ENCODE data around the gene BBS1.

BBS1 gene

GRCh38 chr11:66548041-66548440, 37.6 kb downstream of the BBS1 start:
- no peak overlapping the region for H3K4me3 ChIP-seq (ENCODE audit: control insufficient read depth, low read depth, low read length)
- no peak for DNase-seq (ENCODE audit: low read depth)
- TF ChIP-seq CTCF (conservative IDR thresholded peaks at IDR 0.05; ENCODE audit: control insufficient read depth, insufficient read depth, low read depth, low read length), result no peak

- no peak for TF ChIP-seq CTCF (conservative IDR thresholded peaks at IDR 0.05; ENCODE audit: control insufficient read depth, insufficient read depth, low read depth, low read length)
- DNase-seq (ENCODE audit: low read depth), result no peak
- H3K4me3 ChIP-seq (ENCODE audit: control insufficient read depth, low read depth, low read length), result no peak overlapping the region
Measured at GRCh38 chr11:66548774-66549630, 38.6 kb downstream of the BBS1 start.

GRCh38 chr11:66549696-66550095, 39.3 kb downstream of the BBS1 start:
- no peak for DNase-seq (ENCODE audit: low read depth)
- no peak overlapping the region for H3K4me3 ChIP-seq (ENCODE audit: control insufficient read depth, low read depth, low read length)
- TF ChIP-seq CTCF (conservative IDR thresholded peaks at IDR 0.05; ENCODE audit: control insufficient read depth, insufficient read depth, low read depth, low read length), result no peak

- DNase-seq (ENCODE audit: low read depth), result no peak
- no peak for TF ChIP-seq CTCF (conservative IDR thresholded peaks at IDR 0.05; ENCODE audit: control insufficient read depth, insufficient read depth, low read depth, low read length)
- no peak overlapping the region for H3K4me3 ChIP-seq (ENCODE audit: control insufficient read depth, low read depth, low read length)
Measured at GRCh38 chr11:66550887-66551286, 40.5 kb downstream of the BBS1 start.

- no peak for TF ChIP-seq CTCF (conservative IDR thresholded peaks at IDR 0.05; ENCODE audit: control insufficient read depth, insufficient read depth, low read depth, low read length)
- DNase-seq (ENCODE audit: low read depth), result no peak
- no peak overlapping the region for H3K4me3 ChIP-seq (ENCODE audit: control insufficient read depth, low read depth, low read length)
Measured at GRCh38 chr11:66554602-66555001, 44.2 kb downstream of the BBS1 start.

- TF ChIP-seq CTCF (conservative IDR thresholded peaks at IDR 0.05; ENCODE audit: control insufficient read depth, insufficient read depth, low read depth, low read length), result no peak
- no peak overlapping the region for H3K4me3 ChIP-seq (ENCODE audit: control insufficient read depth, low read depth, low read length)
- DNase-seq (ENCODE audit: low read depth), result no peak
Measured at GRCh38 chr11:66555416-66555815, 45.0 kb downstream of the BBS1 start.
